H9 (cell line): ENCODE data around the gene SPTBN4. TPM values are rescaled to one million over a fixed set of nuclear protein-coding genes. Genes with fewer than 3 reads are reported as not detected.

Source experiments
- DNase-seq: peaks from one replicate; pipeline ENCODE4 v3.0.0-alpha.2; 2017
- H2AFZ ChIP-seq: one replicate; pipeline ENCODE4 v1.6.1; 2013; ENCODE audit warnings: mild to moderate bottlenecking, low read length, control low read depth, moderate library complexity
- H2AK5ac ChIP-seq: 2 replicates; pipeline ENCODE4 v1.6.1; 2013; ENCODE audit warnings: low read length, control low read depth, mixed read lengths; ENCODE audit not compliant: insufficient read length
- H2BK120ac ChIP-seq: one replicate; pipeline ENCODE4 v1.6.1; 2013; ENCODE audit warnings: low read depth, mild to moderate bottlenecking, low read length, control low read depth, inconsistent platforms; ENCODE audit not compliant: poor library complexity, severe bottlenecking
- H2BK12ac ChIP-seq: 2 replicates; pipeline ENCODE4 v1.6.1; 2013; ENCODE audit warnings: low read length, control low read depth, mixed read lengths, low read depth; ENCODE audit not compliant: insufficient read length
- H2BK15ac ChIP-seq: 2 replicates; pipeline ENCODE4 v1.6.1; 2013; ENCODE audit warnings: low read depth, low read length, control low read depth
- H2BK20ac ChIP-seq: one replicate; pipeline ENCODE4 v1.6.1; 2013; ENCODE audit warnings: low read depth, mild to moderate bottlenecking, low read length, control low read depth, inconsistent platforms; ENCODE audit not compliant: poor library complexity, severe bottlenecking
- H2BK5ac ChIP-seq: 2 replicates; pipeline ENCODE4 v1.6.1; 2013; ENCODE audit warnings: low read length, control low read depth, mixed read lengths; ENCODE audit not compliant: insufficient read length
- H3K14ac ChIP-seq: 2 replicates; pipeline ENCODE4 v1.6.1; 2013; ENCODE audit warnings: low read length, control low read depth; ENCODE audit not compliant: insufficient read depth
- H3K18ac ChIP-seq: 2 replicates; pipeline ENCODE4 v1.6.1; 2013; ENCODE audit warnings: low read depth, mild to moderate bottlenecking, mixed read lengths, low read length, control low read depth; ENCODE audit not compliant: insufficient read length
- H3K23ac ChIP-seq: 2 replicates; pipeline ENCODE4 v1.6.1; 2013; ENCODE audit warnings: low read length, control low read depth, mixed read lengths, low read depth; ENCODE audit not compliant: insufficient read length
- H3K23me2 ChIP-seq: 2 replicates; pipeline ENCODE4 v1.6.1; 2013; ENCODE audit warnings: low read depth, mild to moderate bottlenecking, mixed read lengths, low read length, control low read depth; ENCODE audit not compliant: insufficient read length, poor library complexity, severe bottlenecking
- H3K27ac ChIP-seq: 2 replicates; pipeline ENCODE4 v1.5.1; 2013; ENCODE audit warnings: low read length, control low read depth, mixed read lengths, low read depth; ENCODE audit not compliant: insufficient read length
- H3K27me3 ChIP-seq: 2 replicates; pipeline ENCODE4 v1.6.1; 2013; ENCODE audit warnings: low read length, control low read depth, inconsistent platforms; ENCODE audit not compliant: insufficient read depth
- H3K4ac ChIP-seq: 2 replicates; pipeline ENCODE4 v1.6.1; 2013; ENCODE audit warnings: low read depth, mild to moderate bottlenecking, control low read depth, inconsistent platforms, low read length, moderate library complexity
- H3K4me1 ChIP-seq: 2 replicates; pipeline ENCODE4 v1.6.1; 2013; ENCODE audit warnings: low read length, control low read depth, inconsistent platforms; ENCODE audit not compliant: insufficient read depth
- H3K4me2 ChIP-seq: 2 replicates; pipeline ENCODE4 v1.6.1; 2013; ENCODE audit warnings: low read length, control low read depth, mixed read lengths; ENCODE audit not compliant: insufficient read length, insufficient read depth
- H3K56ac ChIP-seq: 2 replicates; pipeline ENCODE4 v1.6.1; 2013; ENCODE audit warnings: low read depth, mild to moderate bottlenecking, mixed read lengths, low read length, control low read depth; ENCODE audit not compliant: insufficient read length
- H3K79me1 ChIP-seq: 2 replicates; pipeline ENCODE4 v1.6.1; 2013; ENCODE audit warnings: low read depth, mild to moderate bottlenecking, moderate library complexity, low read length, control low read depth, inconsistent platforms; ENCODE audit not compliant: insufficient read depth, poor library complexity, severe bottlenecking
- H3K79me2 ChIP-seq: 2 replicates; pipeline ENCODE4 v1.6.1; 2013; ENCODE audit warnings: low read length, control low read depth, inconsistent platforms; ENCODE audit not compliant: insufficient read depth
- H3K9ac ChIP-seq: 2 replicates; pipeline ENCODE4 v1.6.1; 2013; ENCODE audit warnings: low read length, control low read depth, mixed read lengths; ENCODE audit not compliant: insufficient read length; ENCODE audit errors: extremely low read depth
- H3K9me3 ChIP-seq: one replicate; pipeline ENCODE4 v1.6.1; 2013; ENCODE audit warnings: low read depth, low read length, inconsistent platforms; ENCODE audit not compliant: control insufficient read depth
- H3T11ph ChIP-seq: one replicate; pipeline ENCODE4 v1.6.1; 2013; ENCODE audit warnings: mild to moderate bottlenecking, low read length, control low read depth, inconsistent platforms
- H4K20me1 ChIP-seq: one replicate; pipeline ENCODE4 v1.6.1; 2013; ENCODE audit not compliant: control insufficient read depth, insufficient read length, insufficient read depth
- H4K5ac ChIP-seq: 2 replicates; pipeline ENCODE4 v1.6.1; 2013; ENCODE audit warnings: low read depth, mild to moderate bottlenecking, mixed read lengths, low read length, control low read depth; ENCODE audit not compliant: insufficient read length
- H4K8ac ChIP-seq: replicated peaks from 2 replicates; pipeline ENCODE4 v1.6.1; 2013; ENCODE audit warnings: low read length, control low read depth, mixed read lengths, low read depth; ENCODE audit not compliant: insufficient read length
- H4K91ac ChIP-seq: 2 replicates; pipeline ENCODE4 v1.6.1; 2013; ENCODE audit warnings: low read depth, mild to moderate bottlenecking, moderate library complexity, mixed read lengths, low read length, control low read depth; ENCODE audit not compliant: insufficient read length
- H3K27ac Mint-ChIP-seq, 3 experiments: 2 replicates in 2 of 3; 3 replicates in 1 of 3; pipeline ENCODE4 v1.8.0; 2020 to 2021; ENCODE audit warnings: mixed read lengths in 3 of 3, mild to moderate bottlenecking in 1 of 3, moderate library complexity in 1 of 3
- H3K27me3 Mint-ChIP-seq: 2 replicates; pipeline ENCODE4 v1.8.0; 2021; ENCODE audit warnings: low read depth, mild to moderate bottlenecking, moderate library complexity, mixed read lengths
- H3K36me3 Mint-ChIP-seq, 3 experiments: 2 replicates in 2 of 3; 3 replicates in 1 of 3; pipeline ENCODE4 v1.8.0; 2020 to 2021; ENCODE audit warnings: low read depth in 3 of 3, mixed read lengths in 3 of 3; ENCODE audit not compliant: insufficient read depth in 1 of 3
- H3K4me1 Mint-ChIP-seq, 2 experiments: 2 replicates each; pipeline ENCODE4 v1.8.0; 2020; ENCODE audit warnings: mixed read lengths in 2 of 2
- H3K4me3 Mint-ChIP-seq, 2 experiments: 2 replicates in 1 of 2; 3 replicates in 1 of 2; pipeline ENCODE4 v1.8.0; 2020 to 2021; ENCODE audit warnings: mild to moderate bottlenecking in 2 of 2, mixed read lengths in 2 of 2, moderate library complexity in 1 of 2
- H3K9me3 Mint-ChIP-seq, 2 experiments: 2 replicates in 1 of 2; 3 replicates in 1 of 2; pipeline ENCODE4 v1.8.0; 2020; ENCODE audit warnings: mild to moderate bottlenecking in 2 of 2, mixed read lengths in 2 of 2, moderate library complexity in 1 of 2
- WGBS: extraction: QIAGEN DNeasy Blood & Tissue Kit; methylation state at CpG from one replicate; pipeline ENCODE4 v1.1.7; 2013; ENCODE audit warnings: missing lambda C conversion rate, low lambda C conversion rate, mixed read lengths; ENCODE audit not compliant: insufficient read length; ENCODE audit errors: extremely low coverage; 5-methylcytosine and 5-hydroxymethylcytosine counted together
- total RNA-seq: library from RNA; stranded (reverse); gene quantifications from 2 replicates; pipeline ENCODE4 v1.2.1, GENCODE V29; 2021
- TF ChIP-seq, protein P1 (sequence below): fragments of 200-600 bp; sonication (generic); conservative IDR thresholded peaks from 3 replicates; pipeline ENCODE4 v1.8.0; 2021; ENCODE audit warnings: antibody characterized with exemption, mild to moderate bottlenecking

SPTBN4 gene
- total RNA-seq, 1 experiment from 2014 or later, result 2.9 TPM

- Histone ChIP-seq H4K8ac (no peak overlapping the region), H3K79me1 (no peaks in the 10 kb centered on the region), H2BK20ac (no peak overlapping the region), H2BK15ac (no peak overlapping the region), H3K79me2 (no peaks in the 10 kb centered on the region), H4K5ac (no peak overlapping the region), H2BK5ac (no peak overlapping the region), H3K23ac (no peak overlapping the region), H2BK12ac (no peak overlapping the region), H3K4me1 (0 out of 2 replicates have a peak, but pooled peaks cover 2% of the 10 kb centered on the region), H3K56ac (no peak overlapping the region), H2AFZ (no peak overlapping the region), H4K91ac (no peak overlapping the region), H3T11ph (no peak overlapping the region), H3K4me2 (no peak overlapping the region), H3K9me3 (no peaks in the 10 kb centered on the region), H3K4ac (no peak overlapping the region), H3K23me2 (no peaks in the 10 kb centered on the region), H2BK120ac (no peak overlapping the region), H3K18ac (no peak overlapping the region), H4K20me1 (no peaks in the 10 kb centered on the region), H3K27ac (no peak overlapping the region), H3K27me3 (peaks cover 13% of the 10 kb centered on the region; the same call in 1 of the 2 replicates), H2AK5ac (no peak overlapping the region), H3K9ac (no peak overlapping the region), H3K14ac (no peak overlapping the region)
- no CpG with 5 or more reads among the region's 2 CpGs for WGBS
- peaks cover 85% of the 10 kb centered on the region for H3K27me3 Mint-ChIP-seq
- TF ChIP-seq, protein P1, sequence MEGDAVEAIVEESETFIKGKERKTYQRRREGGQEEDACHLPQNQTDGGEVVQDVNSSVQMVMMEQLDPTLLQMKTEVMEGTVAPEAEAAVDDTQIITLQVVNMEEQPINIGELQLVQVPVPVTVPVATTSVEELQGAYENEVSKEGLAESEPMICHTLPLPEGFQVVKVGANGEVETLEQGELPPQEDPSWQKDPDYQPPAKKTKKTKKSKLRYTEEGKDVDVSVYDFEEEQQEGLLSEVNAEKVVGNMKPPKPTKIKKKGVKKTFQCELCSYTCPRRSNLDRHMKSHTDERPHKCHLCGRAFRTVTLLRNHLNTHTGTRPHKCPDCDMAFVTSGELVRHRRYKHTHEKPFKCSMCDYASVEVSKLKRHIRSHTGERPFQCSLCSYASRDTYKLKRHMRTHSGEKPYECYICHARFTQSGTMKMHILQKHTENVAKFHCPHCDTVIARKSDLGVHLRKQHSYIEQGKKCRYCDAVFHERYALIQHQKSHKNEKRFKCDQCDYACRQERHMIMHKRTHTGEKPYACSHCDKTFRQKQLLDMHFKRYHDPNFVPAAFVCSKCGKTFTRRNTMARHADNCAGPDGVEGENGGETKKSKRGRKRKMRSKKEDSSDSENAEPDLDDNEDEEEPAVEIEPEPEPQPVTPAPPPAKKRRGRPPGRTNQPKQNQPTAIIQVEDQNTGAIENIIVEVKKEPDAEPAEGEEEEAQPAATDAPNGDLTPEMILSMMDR, result no peak
- peak; percentile 49 for DNase-seq
- H3K4me1 Mint-ChIP-seq, result peaks cover 3 to 7% of the 10 kb centered on the region in 2 experiments; a peak in 2 of 4 replicates
- no peaks in the 10 kb centered on the region for H3K36me3 Mint-ChIP-seq
- no peak overlapping the region for H3K27ac Mint-ChIP-seq
- peaks cover 3 to 4% of the 10 kb centered on the region in 2 experiments; a peak in 2 of 5 replicates for H3K9me3 Mint-ChIP-seq
- H3K4me3 Mint-ChIP-seq, result no peak overlapping the region
Observed at GRCh38 chr19:40507892-40508291, 41.1 kb downstream of the SPTBN4 start.
